ENCODE data around the gene WWOX. TPM values are rescaled to one million over a fixed set of nuclear protein-coding genes. Genes with fewer than 3 reads are reported as not detected.

WWOX gene
- total and polyA plus RNA-seq, 2 of the 8 experiments (the other 6 are each of a cell fraction or from before 2014, with no cell fraction given): 5.4 to 16.7 TPM

DNA sequence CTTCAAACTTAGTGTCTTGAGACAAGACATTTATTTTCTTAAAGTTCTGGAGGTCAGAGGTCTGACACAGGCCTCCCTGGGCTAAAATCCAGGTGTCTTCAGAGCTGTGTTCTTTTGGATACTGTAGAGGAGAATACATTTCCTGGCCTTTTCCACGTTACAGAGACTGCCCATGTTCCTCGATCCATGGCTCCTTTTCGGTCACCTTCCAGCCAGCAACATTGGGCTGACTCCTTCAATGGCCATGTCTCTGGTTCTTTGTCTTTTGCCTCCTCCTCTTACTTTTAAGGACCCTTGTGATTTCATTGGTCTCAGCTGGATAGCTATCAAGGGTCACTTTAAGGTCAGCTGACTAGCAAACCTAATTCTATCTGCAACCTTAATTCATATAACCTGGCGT is 212.4 kb downstream of the WWOX start:
- no peaks in the 10 kb centered on the region for H3K23me2 ChIP-seq (ENCODE audit: low read depth, low read length)
- no peaks in the 10 kb centered on the region for H3K27me3 ChIP-seq (replicated peaks in 1 of 4; ENCODE audit: control insufficient read depth in 3 of 4, extremely low read depth in 1 of 4, insufficient read depth in 3 of 4, low read length in 3 of 4)
- no peaks in the 10 kb centered on the region for H3K36me3 ChIP-seq (ENCODE audit: control insufficient read depth in 2 of 4, insufficient read depth in 4 of 4, low read length in 3 of 4)
- no peaks in the 10 kb centered on the region for H3K79me1 ChIP-seq (ENCODE audit: low read depth, low read length)
- no peak overlapping the region for H4K8ac ChIP-seq (ENCODE audit: extremely low read depth, insufficient read depth, low read length)
- no peak overlapping the region for H2AK5ac ChIP-seq (ENCODE audit: low read depth, low read length)
- H4K20me1 ChIP-seq (replicated peaks in 1 of 2; ENCODE audit: control insufficient read depth in 1 of 2, insufficient read depth in 2 of 2, low read length in 2 of 2): no peaks in the 10 kb centered on the region
- H2BK5ac ChIP-seq (ENCODE audit: low read depth, low read length): no peak overlapping the region; the same call in 1 of the 2 replicates
- no peak overlapping the region for H2BK120ac ChIP-seq (replicated peaks; ENCODE audit: low read depth, low read length)
- no peaks in the 10 kb centered on the region for H3K9me3 ChIP-seq (ENCODE audit: insufficient read depth in 2 of 2, low read depth in 1 of 2, low read length in 1 of 2)
- 72% methylated on average over 4 of the region's 4 CpGs; no CpG with 5 or more reads in 1 of the 2 experiments for WGBS, 2 experiments (ENCODE audit: extremely low coverage in 1 of 2, insufficient coverage in 1 of 2, insufficient read length in 1 of 2, insufficient replicate concordance in 2 of 2, low coverage in 1 of 2, low lambda C conversion rate in 2 of 2, missing lambda C conversion rate in 1 of 2)
- ChIA-PET POLR2A (ENCODE audit: partially characterized antibody) (no interaction called here), CTCF (ENCODE audit: partially characterized antibody) (interaction anchor here (0.6 to 1.2 kb wide), 7 partner anchors 9 to 1435 kb away, joined by 3 to 6 read pairs (median 3); no protein-coding TSS in a partner anchor)
- no peak for FAIRE-seq
- H3K14ac ChIP-seq (ENCODE audit: insufficient read length): no peak overlapping the region
- DNase-seq (ENCODE audit: low read depth in 1 of 2, low spot score in 2 of 2): no peak
- H3K4me1 ChIP-seq (replicated peaks in 1 of 4; ENCODE audit: control insufficient read depth in 3 of 4, insufficient read depth in 4 of 4, low read length in 3 of 4): peaks cover 12 to 24% (median 21%) of the 10 kb centered on the region in 4 experiments
- no peak overlapping the region for H3K4ac ChIP-seq (replicated peaks; ENCODE audit: insufficient read length, low read depth, low read length)
- H3K56ac ChIP-seq (replicated peaks; ENCODE audit: insufficient read length, low read depth, low read length): no peak overlapping the region
- H3K27ac ChIP-seq (ENCODE audit: low read depth, low read length): no peak overlapping the region
- H3K4me2 ChIP-seq (ENCODE audit: insufficient read depth in 1 of 2, low read depth in 2 of 2, low read length in 2 of 2): peak overlapping the region in 1 of 2 experiments; percentile 7; a peak in 1 of 4 replicates
- no peak overlapping the region for H4K91ac ChIP-seq (replicated peaks; ENCODE audit: insufficient read length, low read length)
- no peak overlapping the region for H2BK12ac ChIP-seq (ENCODE audit: low read depth, low read length)
- H4K5ac ChIP-seq (ENCODE audit: insufficient read length, low read depth, low read length): no peak overlapping the region
- H2BK20ac ChIP-seq (ENCODE audit: low read length): no peak overlapping the region
- H3K23ac ChIP-seq (ENCODE audit: insufficient read length): no peak overlapping the region
- no peaks in the 10 kb centered on the region for H3K79me2 ChIP-seq (ENCODE audit: control insufficient read depth in 1 of 2, insufficient read depth in 2 of 2, low read length in 2 of 2)
- H3K18ac ChIP-seq (ENCODE audit: extremely low read depth, low read length): no peak overlapping the region
- no peak overlapping the region for H3K4me3 ChIP-seq (ENCODE audit: extremely low read depth in 1 of 4, insufficient read depth in 2 of 4, low read depth in 3 of 4, low read length in 4 of 4)
- no peak overlapping the region for H2BK15ac ChIP-seq (ENCODE audit: low read length)
- H2AFZ ChIP-seq (ENCODE audit: low read length): no peak overlapping the region
- no peak overlapping the region for H3K9ac ChIP-seq (replicated peaks in 1 of 4; ENCODE audit: extremely low read depth in 1 of 4, low read depth in 3 of 4, low read length in 3 of 4)
- TF ChIP-seq TAF7 (optimal IDR thresholded peaks at IDR 0.05; ENCODE audit: borderline replicate concordance, low read depth, low read length) (no peak), SIX5 (IDR thresholded peaks at IDR 0.05; ENCODE audit: low read depth, low read length) (no peak), FOSL1 (IDR thresholded peaks at IDR 0.05; ENCODE audit: insufficient read depth, low read depth, low read length) (no peak), TBP (IDR thresholded peaks at IDR 0.05; ENCODE audit: low read depth, low read length) (no peak), KDM1A (IDR thresholded peaks at IDR 0.05; ENCODE audit: borderline replicate concordance, low read length) (no peak), JUN (IDR thresholded peaks at IDR 0.05; ENCODE audit: low read depth, low read length) (no peak), GTF2F1 (IDR thresholded peaks at IDR 0.05; ENCODE audit: borderline replicate concordance, low read depth, low read length) (no peak), TEAD4 (IDR thresholded peaks at IDR 0.05; ENCODE audit: low read depth, low read length) (no peak), KDM5A (IDR thresholded peaks at IDR 0.05; ENCODE audit: low read length) (no peak), BCL11A (IDR thresholded peaks at IDR 0.05; ENCODE audit: low read depth in 2 of 2, low read length in 2 of 2) (no peak), GABPA (IDR thresholded peaks at IDR 0.05; ENCODE audit: borderline replicate concordance, insufficient read depth, low read length) (no peak), KDM4A (IDR thresholded peaks at IDR 0.05; ENCODE audit: low read depth, low read length, severe bottlenecking) (no peak), POLR2AphosphoS5 (IDR thresholded peaks at IDR 0.05; ENCODE audit: low read depth, low read length) (no peak)
- TF ChIP-seq, protein P1, sequence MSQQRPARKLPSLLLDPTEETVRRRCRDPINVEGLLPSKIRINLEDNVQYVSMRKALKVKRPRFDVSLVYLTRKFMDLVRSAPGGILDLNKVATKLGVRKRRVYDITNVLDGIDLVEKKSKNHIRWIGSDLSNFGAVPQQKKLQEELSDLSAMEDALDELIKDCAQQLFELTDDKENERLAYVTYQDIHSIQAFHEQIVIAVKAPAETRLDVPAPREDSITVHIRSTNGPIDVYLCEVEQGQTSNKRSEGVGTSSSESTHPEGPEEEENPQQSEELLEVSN (IDR thresholded peaks at IDR 0.05): no peak

Data from H1 (cell line).